Measurements from ENCODE around the gene LEAP2.

DNA sequence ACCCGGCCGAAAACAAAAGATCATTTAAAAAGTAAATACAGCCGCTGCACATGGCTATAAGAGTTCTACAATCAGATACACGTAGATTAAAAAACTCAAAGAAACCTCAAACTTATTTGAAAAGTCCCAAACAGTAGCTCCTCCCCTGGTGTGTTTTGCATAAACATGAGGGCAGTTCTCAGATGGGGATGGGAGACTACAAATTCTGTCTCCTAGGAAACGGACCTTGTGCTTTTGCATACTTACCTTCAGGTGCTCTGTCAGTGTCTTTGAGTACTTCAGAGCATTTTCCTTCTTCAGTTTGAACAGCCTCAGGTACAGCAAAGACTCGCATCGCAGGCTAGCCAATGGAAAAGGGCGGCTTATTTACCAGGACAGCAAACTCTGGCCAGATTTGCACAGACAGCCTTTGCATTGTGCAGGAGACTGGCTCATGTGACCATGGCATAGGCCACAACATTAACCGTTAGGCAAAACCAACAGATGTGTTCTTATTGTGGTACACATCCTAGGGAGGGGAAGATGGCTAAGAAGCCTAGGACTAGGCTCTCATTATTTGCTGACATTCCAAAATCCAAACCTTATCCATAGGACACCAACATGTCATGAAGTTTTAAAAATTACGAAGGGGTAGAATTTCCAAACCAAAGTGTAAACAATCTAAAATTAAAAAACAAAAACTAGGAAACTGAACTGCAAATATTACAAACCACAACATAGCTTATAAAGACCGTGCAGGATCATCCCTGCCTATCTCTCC is 12.8 kb downstream of the LEAP2 start:
- TF ChIP-seq EZH2 (IDR thresholded peaks at IDR 0.05; ENCODE audit: low read depth): no peak
- TF ChIP-seq, protein P1, sequence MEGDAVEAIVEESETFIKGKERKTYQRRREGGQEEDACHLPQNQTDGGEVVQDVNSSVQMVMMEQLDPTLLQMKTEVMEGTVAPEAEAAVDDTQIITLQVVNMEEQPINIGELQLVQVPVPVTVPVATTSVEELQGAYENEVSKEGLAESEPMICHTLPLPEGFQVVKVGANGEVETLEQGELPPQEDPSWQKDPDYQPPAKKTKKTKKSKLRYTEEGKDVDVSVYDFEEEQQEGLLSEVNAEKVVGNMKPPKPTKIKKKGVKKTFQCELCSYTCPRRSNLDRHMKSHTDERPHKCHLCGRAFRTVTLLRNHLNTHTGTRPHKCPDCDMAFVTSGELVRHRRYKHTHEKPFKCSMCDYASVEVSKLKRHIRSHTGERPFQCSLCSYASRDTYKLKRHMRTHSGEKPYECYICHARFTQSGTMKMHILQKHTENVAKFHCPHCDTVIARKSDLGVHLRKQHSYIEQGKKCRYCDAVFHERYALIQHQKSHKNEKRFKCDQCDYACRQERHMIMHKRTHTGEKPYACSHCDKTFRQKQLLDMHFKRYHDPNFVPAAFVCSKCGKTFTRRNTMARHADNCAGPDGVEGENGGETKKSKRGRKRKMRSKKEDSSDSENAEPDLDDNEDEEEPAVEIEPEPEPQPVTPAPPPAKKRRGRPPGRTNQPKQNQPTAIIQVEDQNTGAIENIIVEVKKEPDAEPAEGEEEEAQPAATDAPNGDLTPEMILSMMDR (conservative IDR thresholded peaks at IDR 0.05): no peak
